Activated CD8-positive, alpha-beta T cell treated with anti-CD3 and anti-CD28 coated beads, Interleukin-2, amount 10 ng/mL, durations not matched to agents 7 days and 5 days (primary cell): ENCODE measurements around the gene TMEM176A. TPM values are rescaled to one million over a fixed set of nuclear protein-coding genes. Genes with fewer than 3 reads are reported as not detected.
"Not testable (repeated sequence)": the region's sequence is repeated elsewhere in the genome, so short reads cannot be mapped to it uniquely, and the experiment has no call there.

Experiments used
- ATAC-seq: fragments of 150-1000 bp; cut with Tn5 transposase; one replicate; pipeline ENCODE4 v1.10.0; 2021; ENCODE audit warnings: moderate library complexity
- CTCF ChIA-PET: fragments of 350-600 bp; sonication (Branson Sonifier 250); formaldehyde crosslinking; loops from one replicate; lab custom pipeline; 2021; ENCODE audit warnings: antibody characterized with exemption; lab: Charles Lee
- POLR2A ChIA-PET: fragments of 350-600 bp; sonication (Branson Sonifier 250); formaldehyde crosslinking; loops from one replicate; lab custom pipeline; 2021; ENCODE audit warnings: antibody characterized with exemption; lab: Charles Lee
- DNase-seq: peaks from one replicate; pipeline ENCODE4 v3.0.0-alpha.2; 2020
- H3K27ac Mint-ChIP-seq: one replicate; pipeline ENCODE4 v1.8.0; 2021; ENCODE audit warnings: mild to moderate bottlenecking, mixed read lengths
- H3K27me3 Mint-ChIP-seq: one replicate; pipeline ENCODE4 v1.8.0; 2021; ENCODE audit warnings: low read depth, mixed read lengths
- H3K36me3 Mint-ChIP-seq: one replicate; pipeline ENCODE4 v1.8.0; 2021; ENCODE audit warnings: low read depth, mixed read lengths
- H3K4me1 Mint-ChIP-seq: one replicate; pipeline ENCODE4 v1.8.0; 2021; ENCODE audit warnings: low read depth, mixed read lengths
- H3K4me3 Mint-ChIP-seq: one replicate; pipeline ENCODE4 v1.8.0; 2021; ENCODE audit warnings: mild to moderate bottlenecking, mixed read lengths
- H3K9me3 Mint-ChIP-seq: one replicate; pipeline ENCODE4 v1.8.0; 2022; ENCODE audit warnings: mixed read lengths; ENCODE audit not compliant: insufficient read depth
- total RNA-seq, 2 experiments: library from RNA; stranded (reverse); gene quantifications; one replicate each; pipeline ENCODE4 v1.2.3, GENCODE V29; 2021

The TMEM176A gene
- total RNA-seq, 2 experiments from 2014 or later: not detected

DNA sequence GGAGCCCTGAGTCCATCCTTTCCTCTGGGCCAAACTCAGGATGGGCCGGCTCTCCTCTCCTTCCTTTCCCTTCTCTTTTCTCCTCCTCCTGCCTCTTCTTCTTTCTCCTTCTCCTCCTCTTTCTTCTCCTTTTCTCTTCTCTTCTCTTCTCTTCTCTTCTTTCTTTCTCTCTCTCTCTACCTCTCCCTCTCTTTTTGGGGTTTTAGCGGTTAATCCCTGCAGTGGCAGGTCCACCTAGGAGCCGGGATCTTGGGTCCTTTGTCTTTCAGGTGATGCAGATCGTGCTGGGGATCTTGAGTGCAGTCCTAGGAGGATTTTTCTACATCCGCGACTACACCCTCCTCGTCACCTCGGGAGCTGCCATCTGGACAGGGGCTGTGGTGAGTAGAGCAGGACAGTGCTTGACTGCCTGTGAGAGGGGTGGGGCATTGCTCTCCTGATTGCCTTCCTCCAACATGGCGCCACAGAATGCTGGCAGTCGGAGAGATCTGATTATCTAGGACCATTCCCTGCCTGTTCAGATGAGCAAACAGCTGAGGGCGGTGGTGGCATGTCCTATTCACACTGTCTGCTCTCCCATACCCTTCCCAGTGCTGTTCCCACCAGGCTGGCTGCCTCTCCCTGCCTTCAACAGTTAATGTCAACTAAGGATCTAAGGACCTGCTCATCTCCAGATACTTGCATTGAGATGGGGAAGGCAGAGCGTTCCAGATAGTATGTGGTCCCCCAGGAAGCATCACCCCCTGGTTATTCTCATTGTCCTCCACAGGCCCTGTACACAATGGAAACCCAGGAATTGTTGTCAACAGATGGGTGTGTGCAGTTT lies 1.6 kb downstream of the TMEM176A start:
- Mint-ChIP-seq H3K4me1 (peaks cover 8% of the 10 kb centered on the region), H3K4me3 (no peak overlapping the region), H3K9me3 (no peaks in the 10 kb centered on the region), H3K27ac (no peak overlapping the region), H3K27me3 (peaks cover 46% of the 10 kb centered on the region), H3K36me3 (no peaks in the 10 kb centered on the region)
- ChIA-PET POLR2A (no interaction called here), CTCF (interaction anchor here (1.3 kb wide), 1 partner anchor 23 kb away, joined by 3 read pairs; no protein-coding TSS in a partner anchor)
- no peak for DNase-seq
- ATAC-seq: no peak

DNA sequence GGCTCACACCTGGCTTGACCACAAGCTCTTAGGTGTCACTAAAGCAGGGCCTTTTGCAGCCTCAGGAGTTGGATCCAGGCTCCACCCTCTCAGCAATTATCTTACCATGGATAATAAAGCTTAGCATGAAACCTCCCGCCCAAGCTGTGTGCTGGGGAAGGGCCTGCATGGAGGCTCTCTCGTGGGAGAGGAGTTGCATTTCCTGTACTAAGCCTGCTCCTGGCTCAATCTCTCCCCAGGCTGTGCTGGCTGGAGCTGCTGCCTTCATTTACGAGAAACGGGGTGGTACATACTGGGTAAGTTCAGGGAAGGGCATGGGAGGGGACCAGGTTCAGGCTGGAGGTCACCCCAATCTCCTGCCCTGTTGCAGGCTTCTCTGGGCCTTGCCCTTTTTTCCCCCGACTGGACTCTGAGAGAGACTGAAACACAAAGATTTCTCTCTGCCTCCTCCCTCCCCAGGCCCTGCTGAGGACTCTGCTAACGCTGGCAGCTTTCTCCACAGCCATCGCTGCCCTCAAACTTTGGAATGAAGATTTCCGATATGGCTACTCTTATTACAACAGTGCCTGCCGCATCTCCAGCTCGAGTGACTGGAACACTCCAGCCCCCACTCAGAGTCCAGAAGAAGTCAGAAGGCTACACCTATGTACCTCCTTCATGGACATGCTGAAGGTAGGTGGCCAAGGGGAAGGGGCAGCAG lies 2.7 kb downstream of the TMEM176A start:
- Mint-ChIP-seq H3K9me3 (no peaks in the 10 kb centered on the region), H3K4me3 (no peak overlapping the region), H3K4me1 (peaks cover 8% of the 10 kb centered on the region), H3K27me3 (peaks cover 40% of the 10 kb centered on the region), H3K36me3 (no peaks in the 10 kb centered on the region), H3K27ac (no peak overlapping the region)
- ChIA-PET CTCF (interaction anchor here (1.3 to 1.4 kb wide), 2 partner anchors 11 to 25 kb away, joined by 3 read pairs; no protein-coding TSS in a partner anchor), POLR2A (no interaction called here)
- ATAC-seq: no peak
- DNase-seq: no peak

DNA sequence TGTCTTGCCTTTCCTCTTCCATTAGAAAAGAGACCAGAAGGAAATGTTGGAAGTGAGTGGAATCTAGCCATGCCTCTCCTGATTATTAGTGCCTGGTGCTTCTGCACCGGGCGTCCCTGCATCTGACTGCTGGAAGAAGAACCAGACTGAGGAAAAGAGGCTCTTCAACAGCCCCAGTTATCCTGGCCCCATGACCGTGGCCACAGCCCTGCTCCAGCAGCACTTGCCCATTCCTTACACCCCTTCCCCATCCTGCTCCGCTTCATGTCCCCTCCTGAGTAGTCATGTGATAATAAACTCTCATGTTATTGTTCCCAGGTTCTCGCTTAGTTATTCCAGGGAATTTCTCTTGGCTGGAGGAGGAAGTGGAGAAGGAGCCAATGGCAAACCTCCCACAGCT lies 4.2 kb downstream of the TMEM176A start:
- no peak for DNase-seq
- POLR2A ChIA-PET: no interaction called here
- Mint-ChIP-seq H3K27me3 (peaks cover 38% of the 10 kb centered on the region), H3K4me1 (peaks cover 5% of the 10 kb centered on the region), H3K9me3 (no peaks in the 10 kb centered on the region), H3K36me3 (no peaks in the 10 kb centered on the region), H3K4me3 (no peak overlapping the region), H3K27ac (no peak overlapping the region)
- CTCF ChIA-PET: no interaction called here
- ATAC-seq: no peak

DNA sequence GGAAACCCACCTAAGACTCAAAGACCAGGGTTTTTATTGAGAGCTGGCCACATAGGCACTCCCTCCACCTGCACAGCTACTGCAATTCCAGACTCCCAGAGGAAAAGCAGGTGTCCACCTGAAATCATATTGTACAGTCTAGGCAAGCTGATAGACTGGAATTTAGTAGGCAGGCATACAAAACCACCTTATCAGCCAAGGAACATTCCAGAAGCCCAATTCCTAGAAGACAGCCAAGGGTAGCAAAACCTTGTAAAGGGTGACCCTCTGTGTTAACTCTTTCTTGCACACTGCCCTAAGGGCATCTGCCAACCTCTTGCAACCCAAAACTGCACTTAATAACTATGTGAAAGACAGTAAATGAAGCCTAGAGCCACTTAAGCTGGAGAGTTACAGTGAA lies 5.3 kb downstream of the TMEM176A start:
- POLR2A ChIA-PET: no interaction called here
- DNase-seq (no peak), ATAC-seq (no peak)
- no peak overlapping the region for H3K27ac Mint-ChIP-seq
- no peaks in the 10 kb centered on the region for H3K9me3 Mint-ChIP-seq
- H3K4me3 Mint-ChIP-seq: no peak overlapping the region
- H3K4me1 Mint-ChIP-seq: peaks cover 3% of the 10 kb centered on the region
- H3K27me3 Mint-ChIP-seq: peaks cover 42% of the 10 kb centered on the region
- CTCF ChIA-PET: no interaction called here
- no peaks in the 10 kb centered on the region for H3K36me3 Mint-ChIP-seq

DNA sequence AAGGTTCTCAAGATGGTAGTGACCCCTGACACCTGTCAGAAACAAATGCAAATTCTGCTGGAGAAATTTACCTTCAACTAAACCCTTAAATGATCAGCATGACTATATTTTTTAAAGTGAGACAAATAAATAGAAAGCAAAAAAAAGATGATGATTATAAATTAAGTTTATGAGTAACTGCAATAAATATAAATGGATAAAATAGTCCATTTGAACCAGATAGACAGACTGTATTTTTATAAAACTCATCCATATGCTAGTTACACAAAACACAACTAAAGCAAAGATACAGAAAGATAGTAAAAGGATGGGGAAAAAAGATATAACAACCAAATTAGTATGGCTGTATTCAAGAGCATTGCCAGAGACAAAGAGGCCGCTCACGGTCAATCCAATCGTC lies 5.9 kb downstream of the TMEM176A start:
- ChIA-PET CTCF (interaction anchor here (1.5 kb wide), 1 partner anchor 28 kb away, joined by 3 read pairs; no protein-coding TSS in a partner anchor), POLR2A (no interaction called here)
- ATAC-seq (no peak), DNase-seq (no peak)
- no peak overlapping the region for H3K4me3 Mint-ChIP-seq
- H3K9me3 Mint-ChIP-seq: no peaks in the 10 kb centered on the region
- H3K27me3 Mint-ChIP-seq: peaks cover 41% of the 10 kb centered on the region
- no peaks in the 10 kb centered on the region for H3K4me1 Mint-ChIP-seq
- H3K36me3 Mint-ChIP-seq: no peaks in the 10 kb centered on the region
- no peak overlapping the region for H3K27ac Mint-ChIP-seq

DNA sequence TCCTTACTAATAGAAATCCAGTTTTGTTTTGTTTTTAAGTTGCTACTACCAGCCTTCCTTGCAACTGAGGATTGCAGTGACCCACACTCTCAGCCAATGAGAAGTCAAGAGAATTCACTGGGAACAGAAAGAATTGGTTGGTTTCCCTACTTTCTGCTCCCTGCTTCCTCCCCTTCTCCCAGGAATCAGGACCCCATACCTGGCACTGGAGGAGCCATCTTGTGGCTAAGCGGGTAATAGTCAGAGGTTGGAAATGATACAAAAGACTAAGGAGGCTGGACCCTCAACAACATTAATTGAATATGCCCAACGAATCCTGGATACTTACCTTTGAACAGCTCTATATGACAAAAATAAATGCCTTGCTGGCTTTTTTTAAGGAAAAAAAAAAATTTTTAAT lies 6.3 kb downstream of the TMEM176A start:
- ATAC-seq (no peak), DNase-seq (no peak)
- Mint-ChIP-seq H3K4me1 (no peaks in the 10 kb centered on the region), H3K36me3 (no peaks in the 10 kb centered on the region), H3K27me3 (peaks cover 42% of the 10 kb centered on the region), H3K4me3 (no peak overlapping the region), H3K27ac (no peak overlapping the region), H3K9me3 (no peaks in the 10 kb centered on the region)
- POLR2A ChIA-PET: no interaction called here
- CTCF ChIA-PET: interaction anchor here (1.5 kb wide), 1 partner anchor 28 kb away, joined by 3 read pairs; no protein-coding TSS in a partner anchor

DNA sequence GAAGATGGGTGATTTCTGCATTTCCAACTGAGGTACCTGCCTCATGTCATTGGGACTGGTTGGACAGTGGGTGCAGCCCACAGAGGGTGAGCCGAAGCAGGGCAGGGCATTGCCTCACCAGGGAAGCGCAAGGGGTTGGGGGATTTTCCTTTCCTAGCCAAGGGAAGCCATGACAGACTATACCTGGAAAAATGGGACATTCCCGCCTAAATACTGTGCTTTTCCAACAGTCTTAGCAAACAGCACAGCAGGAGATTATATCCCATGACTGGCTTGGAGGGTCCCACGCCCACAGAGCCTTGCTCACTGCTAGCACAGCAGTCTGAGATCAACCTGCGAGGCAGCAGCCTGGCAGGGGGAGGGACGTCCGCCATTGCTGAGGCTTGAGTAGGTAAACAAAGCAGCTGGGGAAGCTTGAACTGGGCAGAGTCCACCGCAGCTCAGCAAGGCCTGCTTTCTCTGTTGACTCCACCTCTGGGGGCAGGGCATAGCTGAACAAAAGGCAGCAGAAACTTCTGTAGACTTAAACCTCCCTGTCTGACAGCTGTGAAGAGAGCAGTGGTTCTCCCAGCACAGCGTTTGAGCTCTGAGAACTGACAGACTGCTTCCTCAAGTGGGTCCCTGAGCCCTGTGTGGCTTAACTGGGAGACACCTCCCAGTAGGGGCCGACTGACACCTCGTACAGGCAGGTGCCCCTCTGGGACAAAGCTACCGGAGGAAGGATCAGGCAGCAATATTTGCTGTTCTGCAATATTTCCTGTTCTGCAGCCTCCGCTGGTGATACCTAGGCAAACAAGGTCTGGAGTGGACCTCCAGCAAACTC lies 7.3 kb downstream of the TMEM176A start:
- ATAC-seq, H3K27ac Mint-ChIP-seq, H3K9me3 Mint-ChIP-seq, H3K4me3 Mint-ChIP-seq, POLR2A ChIA-PET, DNase-seq, H3K36me3 Mint-ChIP-seq, H3K4me1 Mint-ChIP-seq: not testable (repeated sequence)
- H3K27me3 Mint-ChIP-seq: peaks cover 39% of the 10 kb centered on the region
- CTCF ChIA-PET: interaction anchor here (1.5 kb wide), 1 partner anchor 29 kb away, joined by 3 read pairs; no protein-coding TSS in a partner anchor

DNA sequence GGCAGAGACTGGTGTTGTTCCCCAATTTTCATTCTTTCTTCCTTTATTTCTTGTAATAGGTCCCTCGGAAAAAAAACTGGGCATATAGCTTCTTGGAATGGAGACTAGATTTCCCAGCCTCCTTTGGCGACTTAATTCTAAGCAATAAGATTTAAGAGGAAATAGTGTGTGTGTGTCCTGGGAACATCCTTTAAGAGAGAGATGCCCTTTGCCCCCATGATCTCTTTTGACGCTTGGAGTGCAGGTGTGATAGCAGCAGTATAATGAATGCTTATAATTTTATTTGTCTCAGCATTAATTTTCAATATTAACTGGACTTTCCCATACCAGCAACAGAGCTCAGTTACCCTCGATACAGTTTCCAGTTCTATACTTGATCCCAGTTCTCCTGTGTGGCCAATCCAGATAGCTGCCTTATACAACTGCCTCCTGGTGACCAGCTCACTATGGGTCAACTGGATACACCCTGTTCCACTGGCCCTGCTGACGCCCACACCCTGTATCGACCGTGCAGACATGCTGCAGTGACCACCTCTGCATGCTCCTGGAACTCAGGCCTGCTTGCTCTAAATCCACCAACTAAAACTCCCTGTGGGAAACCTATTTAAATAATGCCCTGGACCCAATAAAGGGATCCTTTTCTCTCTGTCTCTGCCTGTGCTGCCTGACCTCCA lies 13.9 kb downstream of the TMEM176A start:
- DNase-seq: no peak
- POLR2A ChIA-PET: no interaction called here
- Mint-ChIP-seq H3K4me1 (no peaks in the 10 kb centered on the region), H3K4me3 (no peak overlapping the region), H3K36me3 (no peaks in the 10 kb centered on the region), H3K27ac (no peak overlapping the region), H3K27me3 (peaks cover 57% of the 10 kb centered on the region), H3K9me3 (peaks cover 19% of the 10 kb centered on the region)
- ATAC-seq: no peak
- CTCF ChIA-PET: no interaction called here

DNA sequence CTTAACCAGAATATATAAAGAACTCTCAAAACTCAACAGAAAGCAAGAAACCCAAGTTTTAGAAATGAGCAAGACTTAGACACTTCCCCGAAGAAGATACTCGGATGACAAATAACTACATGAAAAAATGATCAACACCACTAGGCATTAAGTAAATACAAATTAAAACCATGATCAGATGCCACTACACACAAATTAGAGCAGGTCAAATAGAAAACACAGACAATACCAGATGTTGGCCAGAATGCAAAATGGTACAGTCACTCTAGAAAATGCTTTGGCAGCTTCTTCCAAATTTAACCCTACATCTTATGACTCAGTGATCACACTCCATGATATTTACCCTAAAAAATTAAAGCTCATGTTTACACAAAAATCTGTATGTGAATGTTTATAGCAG lies 18.4 kb downstream of the TMEM176A start:
- Mint-ChIP-seq H3K27ac (no peak overlapping the region), H3K9me3 (peaks cover 16% of the 10 kb centered on the region), H3K4me3 (no peak overlapping the region), H3K36me3 (no peaks in the 10 kb centered on the region), H3K27me3 (peaks cover 35% of the 10 kb centered on the region), H3K4me1 (no peaks in the 10 kb centered on the region)
- ChIA-PET POLR2A (no interaction called here), CTCF (no interaction called here)
- DNase-seq: no peak
- no peak for ATAC-seq

DNA sequence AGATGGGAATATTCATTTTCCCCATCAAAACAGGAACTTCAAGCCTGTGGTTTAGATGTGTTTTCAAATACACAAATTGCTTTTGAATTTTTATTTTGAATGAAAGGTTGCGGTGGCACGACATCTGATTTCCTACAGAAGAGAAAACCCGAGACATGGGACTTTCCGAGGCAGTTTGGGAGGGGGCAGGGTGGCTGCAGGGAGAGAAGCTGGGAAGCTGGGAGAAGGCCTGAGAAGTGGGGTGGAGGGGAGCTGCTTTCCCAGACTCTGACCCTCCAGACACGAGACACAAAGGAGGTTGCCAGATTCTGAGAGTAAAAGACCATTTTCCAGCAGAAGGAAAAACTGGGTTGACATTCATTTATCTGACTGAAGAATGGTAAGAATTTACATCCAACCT lies 19.6 kb downstream of the TMEM176A start:
- DNase-seq (no peak), ATAC-seq (no peak)
- peaks cover 35% of the 10 kb centered on the region for H3K27me3 Mint-ChIP-seq
- no peaks in the 10 kb centered on the region for H3K4me1 Mint-ChIP-seq
- no peaks in the 10 kb centered on the region for H3K36me3 Mint-ChIP-seq
- H3K27ac Mint-ChIP-seq: no peak overlapping the region
- POLR2A ChIA-PET: no interaction called here
- H3K9me3 Mint-ChIP-seq: peaks cover 12% of the 10 kb centered on the region
- CTCF ChIA-PET: no interaction called here
- no peak overlapping the region for H3K4me3 Mint-ChIP-seq

DNA sequence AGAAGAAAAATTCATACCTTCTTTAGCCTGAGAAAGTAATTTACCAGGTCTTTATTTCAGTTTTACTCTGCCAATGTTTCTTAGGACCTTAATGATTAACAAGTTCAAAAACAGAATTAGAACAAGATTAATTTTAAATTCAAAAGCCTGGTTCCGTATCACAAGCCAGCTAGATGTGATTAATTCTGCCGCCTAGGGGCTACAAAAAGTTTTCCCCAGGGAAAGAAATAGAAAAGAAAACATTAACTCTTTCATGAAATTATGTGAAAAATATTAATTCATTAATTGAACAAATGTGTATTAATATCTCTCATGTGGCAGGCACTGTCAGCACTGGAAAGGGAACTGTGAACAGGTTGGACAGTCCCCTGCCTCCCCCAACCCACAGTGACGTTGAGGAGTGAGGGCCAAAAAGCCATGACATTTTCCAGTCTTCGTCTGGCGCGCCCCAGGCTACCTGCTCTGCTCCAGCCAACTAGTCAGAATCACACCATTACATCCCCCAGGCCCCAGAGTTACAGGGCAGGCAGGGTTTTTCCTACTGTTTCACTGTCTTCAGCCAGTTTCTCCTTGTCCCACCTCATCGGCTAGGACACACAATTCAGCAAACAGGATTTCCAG lies 20.1 kb downstream of the TMEM176A start:
- ATAC-seq (no peak), DNase-seq (no peak)
- Mint-ChIP-seq H3K36me3 (no peaks in the 10 kb centered on the region), H3K27ac (no peak overlapping the region), H3K4me1 (no peaks in the 10 kb centered on the region), H3K4me3 (no peak overlapping the region), H3K27me3 (peaks cover 34% of the 10 kb centered on the region), H3K9me3 (peaks cover 10% of the 10 kb centered on the region)
- POLR2A ChIA-PET: no interaction called here
- CTCF ChIA-PET: no interaction called here
